ENCODE data around the gene SEC14L3. TPM values are rescaled to one million over a fixed set of nuclear protein-coding genes. Genes with fewer than 3 reads are reported as not detected.

SEC14L3 gene
- total RNA-seq, 1 donor from 2014 or later = not detected

- CTCF ChIA-PET = no interaction called here
- DNase-seq = no peak
- peaks cover 16% of the 10 kb centered on the region for H3K36me3 Mint-ChIP-seq (ENCODE audit: low read depth)
- POLR2A ChIA-PET = interaction anchor here (0.7 to 1.1 kb wide), 2 partner anchors 11 to 495 kb away, joined by 3 read pairs; no protein-coding TSS in a partner anchor
- no peak overlapping the region for H3K4me3 Mint-ChIP-seq
- intact Hi-C loops (cut with micrococcal nuclease) = no loop called here
- no peaks in the 10 kb centered on the region for H3K9me3 Mint-ChIP-seq
- H3K4me1 Mint-ChIP-seq = no peaks in the 10 kb centered on the region
- no peaks in the 10 kb centered on the region for H3K27me3 Mint-ChIP-seq
- no peak for TF ChIP-seq CTCF (IDR thresholded peaks at IDR 0.05)
- H3K27ac Mint-ChIP-seq = no peak overlapping the region
- ATAC-seq (ENCODE audit: low read depth) = no peak
Observed at GRCh38 chr22:30413001-30413400, 58.8 kb downstream of the SEC14L3 start.

GRCh38 chr22:30411780-30412179 is 60.0 kb downstream of the SEC14L3 start:
- POLR2A ChIA-PET = interaction anchor here (1.1 to 1.6 kb wide), 2 partner anchors 12 kb away, joined by 3 to 4 read pairs; no protein-coding TSS in a partner anchor
- DNase-seq = no peak
- Mint-ChIP-seq H3K27ac (no peak overlapping the region), H3K9me3 (no peaks in the 10 kb centered on the region), H3K27me3 (no peaks in the 10 kb centered on the region), H3K4me3 (no peak overlapping the region), H3K4me1 (no peaks in the 10 kb centered on the region), H3K36me3 (ENCODE audit: low read depth) (peaks cover 13% of the 10 kb centered on the region)
- no peak for ATAC-seq (ENCODE audit: low read depth)
- CTCF ChIA-PET = interaction anchor here (1.3 kb wide), 1 partner anchor 124 kb away, joined by 3 read pairs; no protein-coding TSS in a partner anchor
- intact Hi-C loops (cut with micrococcal nuclease) = no loop called here
- no peak for TF ChIP-seq CTCF (IDR thresholded peaks at IDR 0.05)

Other genes with a start within 250 kb of the SEC14L3 start
- gene LIF, start 225.3 kb downstream of the SEC14L3 start, total RNA-seq = 0.42 and 0.44 TPM in 2 replicates
- gene OSM, start 205.2 kb downstream of the SEC14L3 start, total RNA-seq = 1.0 and 1.7 TPM in 2 replicates
- 2.4 and 3.5 TPM in 2 replicates for gene CASTOR1, start 182.5 kb downstream of the SEC14L3 start, total RNA-seq
- 20.1 and 20.4 TPM in 2 replicates for gene TBC1D10A, start 145.1 kb downstream of the SEC14L3 start, total RNA-seq
- 263 and 269 TPM in 2 replicates for gene SF3A1, start 115.1 kb downstream of the SEC14L3 start, total RNA-seq
- gene CCDC157, start 115.0 kb downstream of the SEC14L3 start, total RNA-seq = 1.8 and 2.9 TPM in 2 replicates
- 8.6 and 8.8 TPM in 2 replicates for gene RNF215, start 84.6 kb downstream of the SEC14L3 start, total RNA-seq
- gene SEC14L2, start 75.0 kb downstream of the SEC14L3 start, total RNA-seq = 0.40 and 0.42 TPM in 2 replicates
- 30.8 and 33.9 TPM in 2 replicates for gene MTFP1, start 46.2 kb downstream of the SEC14L3 start, total RNA-seq
- gene SEC14L4, start 33.7 kb upstream of the SEC14L3 start, total RNA-seq = not detected in 2 replicates
- gene SEC14L6, start 74.7 kb upstream of the SEC14L3 start, total RNA-seq = not detected in 2 replicates
- gene GAL3ST1, start 102.6 kb upstream of the SEC14L3 start, total RNA-seq = 0.27 TPM in 1 of 2 replicates, not detected in the other
- 124 TPM in 2 replicates for gene PES1, start 119.9 kb upstream of the SEC14L3 start, total RNA-seq
- not detected in 2 replicates for gene TCN2, start 135.2 kb upstream of the SEC14L3 start, total RNA-seq
- 1.8 TPM in 2 replicates for gene SLC35E4, start 163.8 kb upstream of the SEC14L3 start, total RNA-seq
- 12.0 and 13.5 TPM in 2 replicates for gene DUSP18, start 195.9 kb upstream of the SEC14L3 start, total RNA-seq
- gene OSBP2, start 222.9 kb upstream of the SEC14L3 start, total RNA-seq = 0.35 and 0.56 TPM in 2 replicates

Measured in activated B cell treated with CpG ODN at 0.5 μM for 24 hours (primary cell).